Measurements from ENCODE around the gene ROBO2.

The ROBO2 gene

DNA sequence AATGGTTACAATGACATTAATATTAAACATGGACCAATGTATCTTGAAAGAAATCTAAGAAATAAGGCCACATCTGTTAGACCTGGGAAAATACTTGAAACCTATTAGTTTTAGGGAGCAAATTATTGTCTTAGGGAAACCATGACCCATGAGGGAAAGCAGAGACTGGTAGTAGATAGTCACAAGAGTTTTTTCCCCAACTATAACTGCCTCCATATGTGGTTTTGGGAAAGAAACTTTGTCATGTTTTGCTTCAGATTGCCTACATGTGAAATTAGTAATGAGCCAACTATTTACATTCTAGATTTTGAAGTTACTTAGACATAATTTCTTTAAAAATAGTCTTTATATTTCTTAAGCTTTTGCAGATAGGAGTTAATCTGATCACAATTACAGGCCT, 474.9 kb downstream of the ROBO2 start:
- H3K4me3 ChIP-seq (ENCODE audit: low read depth, low read length), result no peak overlapping the region
- DNase-seq (ENCODE audit: low read depth), result no peak

DNA sequence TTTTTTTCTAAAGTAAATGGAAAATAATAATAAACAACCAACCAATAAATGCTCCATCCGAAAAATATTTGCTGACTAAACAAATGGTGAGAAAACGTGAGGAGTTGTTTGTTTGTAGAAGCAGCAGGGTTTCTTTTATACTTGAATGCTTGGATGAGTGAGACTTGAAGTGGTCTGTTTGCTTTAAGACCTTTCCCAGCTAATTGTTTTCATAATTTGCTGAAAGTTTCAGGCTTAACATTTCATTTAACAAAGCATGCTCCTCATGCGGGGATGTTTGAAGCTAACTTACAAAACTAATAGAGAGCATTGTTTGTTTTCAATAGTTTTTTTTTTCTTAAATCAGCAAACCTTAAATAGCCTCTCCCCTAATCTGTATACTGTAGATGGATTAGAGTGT, 484.6 kb downstream of the ROBO2 start:
- no peak overlapping the region for H3K4me3 ChIP-seq (ENCODE audit: low read depth, low read length)
- DNase-seq (ENCODE audit: low read depth), result no peak

DNA sequence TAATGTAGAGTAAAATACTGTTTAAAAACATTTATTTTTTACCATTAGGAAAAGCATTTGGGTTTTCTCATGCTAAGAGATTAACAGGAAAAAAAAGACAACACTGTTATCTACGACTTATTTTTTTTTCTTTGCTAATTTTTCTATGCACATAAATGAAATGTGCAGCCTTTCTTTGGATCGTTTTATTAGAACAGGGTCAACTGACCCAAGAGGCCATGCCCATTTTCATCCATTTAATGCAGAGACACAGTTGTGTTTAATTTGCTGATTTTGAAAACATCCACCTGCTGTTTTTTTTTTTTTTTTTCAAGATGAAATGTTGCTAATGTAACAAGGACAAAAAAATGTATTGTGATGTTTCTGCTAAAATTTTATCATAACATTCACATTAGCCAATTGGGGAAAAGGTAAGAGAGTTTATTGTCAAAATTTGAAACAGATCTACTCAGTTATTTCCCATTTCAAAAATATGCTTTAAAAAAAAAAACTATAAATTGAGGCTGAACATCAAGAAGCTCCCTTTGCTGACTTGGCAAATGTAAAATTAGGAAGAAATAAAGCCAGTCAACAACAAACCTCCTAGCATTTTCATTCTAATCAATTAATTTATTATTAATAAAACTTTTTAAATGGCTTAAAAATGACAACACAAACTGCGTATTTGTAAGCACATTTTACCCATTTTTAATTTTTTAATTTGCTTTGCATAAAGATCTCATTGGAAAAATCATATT, 485.2 kb downstream of the ROBO2 start:
- DNase-seq (ENCODE audit: low read depth), result no peak
- no peak overlapping the region for H3K4me3 ChIP-seq (ENCODE audit: low read depth, low read length)

DNA sequence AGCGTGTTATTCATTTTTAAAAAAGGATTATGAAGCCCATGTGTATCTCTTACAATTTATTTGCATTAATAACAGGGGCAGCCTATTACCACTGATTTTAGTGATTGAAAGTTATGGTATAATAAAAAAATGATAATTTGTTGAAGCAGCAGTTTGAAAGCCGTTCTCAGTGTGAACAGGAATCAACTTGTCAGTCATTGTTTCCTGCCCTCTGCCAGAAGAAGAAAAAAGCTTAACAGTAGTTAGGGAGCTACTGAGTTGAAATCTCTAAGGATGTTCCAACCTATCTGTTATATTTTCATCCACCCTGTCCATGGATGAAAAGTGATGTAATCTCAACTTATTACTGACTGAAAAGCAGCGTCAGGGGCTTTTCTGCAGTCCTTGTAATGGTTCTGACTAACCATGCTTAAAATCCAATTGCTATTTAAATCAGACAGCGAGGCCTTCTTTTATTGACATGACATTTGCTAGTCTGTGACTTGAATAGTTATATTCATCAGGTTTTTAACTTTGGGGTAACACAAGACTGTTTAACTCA, 486.7 kb downstream of the ROBO2 start:
- H3K4me3 ChIP-seq (ENCODE audit: low read depth, low read length), result no peak overlapping the region
- no peak for DNase-seq (ENCODE audit: low read depth)

DNA sequence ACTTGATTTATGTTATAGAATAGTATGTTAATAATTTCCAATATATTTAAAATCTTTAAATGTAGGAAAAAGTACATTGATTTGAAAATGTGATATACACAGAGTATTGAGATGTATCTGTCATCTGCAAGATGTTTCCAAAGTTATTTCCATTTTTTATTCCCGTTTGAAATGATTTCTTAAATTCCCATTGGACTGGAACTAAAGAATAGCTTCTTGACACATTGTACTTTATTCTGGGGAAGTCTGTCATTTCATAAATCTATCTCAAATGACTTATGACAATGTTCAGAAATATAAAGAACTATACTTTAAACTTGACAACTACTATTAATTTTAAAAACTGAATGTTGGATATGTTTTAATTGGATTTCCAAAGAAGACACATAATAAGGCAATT, 489.6 kb downstream of the ROBO2 start:
- no peak for DNase-seq (ENCODE audit: low read depth)

DNA sequence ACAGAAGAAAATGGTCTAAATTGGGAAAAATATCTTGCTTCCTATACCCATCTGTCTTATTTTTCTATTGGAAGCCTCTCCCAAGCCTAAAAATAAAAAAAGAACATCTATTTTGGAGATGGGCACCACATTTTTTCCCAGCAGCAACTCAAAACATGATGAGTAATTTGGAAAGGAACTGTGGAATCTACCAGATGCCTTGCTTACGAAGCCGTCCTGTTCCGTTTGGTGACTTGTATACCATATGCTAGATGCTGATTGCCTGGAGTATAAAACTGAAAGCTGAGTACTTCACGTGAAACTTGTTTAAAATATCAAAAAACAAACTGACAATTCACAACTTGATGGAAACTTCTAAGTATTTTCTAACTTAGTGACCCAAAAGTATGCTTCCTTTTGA, 491.0 kb downstream of the ROBO2 start:
- DNase-seq (ENCODE audit: low read depth), result no peak
- no peak overlapping the region for H3K4me3 ChIP-seq (ENCODE audit: low read depth, low read length)

More for the DNA sequence above, 489.6 kb downstream of the ROBO2 start:
- no peak overlapping the region for H3K4me3 ChIP-seq (ENCODE audit: low read depth, low read length)

DNA sequence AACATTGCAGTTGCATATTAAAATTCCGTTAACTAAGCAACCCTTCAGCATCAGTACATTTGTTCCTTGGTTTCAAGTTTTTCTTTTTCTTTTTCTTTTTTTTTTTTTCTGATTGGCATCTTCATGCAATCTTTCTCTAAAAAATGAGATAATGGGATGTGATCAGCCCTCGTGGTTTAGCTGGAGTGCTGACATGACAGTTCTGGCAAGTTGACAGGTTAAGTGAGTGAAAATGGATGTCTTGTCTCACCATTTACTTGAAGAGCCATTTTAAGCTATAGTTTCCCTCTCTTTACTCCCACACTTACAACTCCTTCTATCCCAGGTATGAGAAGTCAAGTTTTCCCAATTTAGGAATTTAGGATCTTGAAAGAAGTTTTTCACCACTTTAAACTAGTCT, 495.2 kb downstream of the ROBO2 start:
- H3K4me3 ChIP-seq (ENCODE audit: low read depth, low read length), result no peak overlapping the region
- DNase-seq (ENCODE audit: low read depth), result no peak

DNA sequence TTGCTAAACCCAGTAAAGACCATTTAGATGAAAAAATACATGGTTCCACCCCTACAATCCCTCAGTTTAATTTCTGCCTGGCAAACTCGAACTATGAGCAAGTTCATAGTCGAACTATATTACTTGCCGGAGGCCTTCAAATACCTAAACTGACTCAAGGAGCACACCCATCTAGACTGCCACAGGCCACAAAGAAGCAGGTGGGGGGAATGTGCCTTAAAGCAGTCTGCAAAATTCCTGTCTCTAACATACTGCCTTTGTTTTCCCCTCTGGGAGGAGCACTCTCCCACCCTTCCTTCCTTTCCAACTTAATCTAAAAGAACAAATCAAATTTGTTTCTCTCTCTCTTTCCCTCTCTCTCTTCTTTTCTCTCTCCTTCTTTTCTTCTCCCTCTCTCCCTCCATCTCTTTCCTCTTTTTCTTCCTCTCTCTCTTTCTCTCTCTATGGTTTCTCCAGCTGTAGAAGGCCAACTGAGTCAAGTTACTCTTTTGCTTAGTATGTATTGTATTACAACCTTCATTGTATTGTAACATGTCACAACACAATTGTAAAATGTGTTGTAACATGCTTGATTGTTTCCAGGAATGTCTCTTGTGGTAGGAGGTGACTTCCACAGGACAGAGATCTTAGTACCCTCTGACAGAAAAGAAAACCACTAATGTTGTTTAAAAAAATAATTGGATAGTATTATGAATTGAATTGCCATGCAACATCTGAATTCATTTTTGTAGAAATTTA, 496.3 kb downstream of the ROBO2 start:
- DNase-seq (ENCODE audit: low read depth), result no peak

DNA sequence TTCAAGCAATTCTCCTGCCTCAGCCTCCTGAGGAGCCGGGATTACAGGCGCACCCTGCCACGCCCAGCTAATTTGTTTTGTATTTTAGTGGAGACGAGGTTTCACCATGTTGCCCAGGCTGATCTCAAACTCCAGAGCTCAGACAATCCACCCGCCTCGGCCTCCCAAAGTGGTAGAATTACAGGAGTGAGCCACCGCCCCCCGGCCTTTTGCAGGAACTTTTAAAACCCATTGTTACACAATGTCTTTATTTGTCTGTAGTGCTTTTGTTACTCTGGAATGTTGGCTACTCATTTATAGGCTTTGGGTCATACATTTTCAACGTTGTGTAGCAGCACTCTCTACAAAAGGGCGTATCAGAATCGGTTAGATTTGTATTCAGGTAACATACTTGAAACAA, 499.1 kb downstream of the ROBO2 start:
- no peak for DNase-seq (ENCODE audit: low read depth)
- no peak overlapping the region for H3K4me3 ChIP-seq (ENCODE audit: low read depth, low read length)

More for the DNA sequence above, 496.3 kb downstream of the ROBO2 start:
- H3K4me3 ChIP-seq (ENCODE audit: low read depth, low read length), result no peak overlapping the region

DNA sequence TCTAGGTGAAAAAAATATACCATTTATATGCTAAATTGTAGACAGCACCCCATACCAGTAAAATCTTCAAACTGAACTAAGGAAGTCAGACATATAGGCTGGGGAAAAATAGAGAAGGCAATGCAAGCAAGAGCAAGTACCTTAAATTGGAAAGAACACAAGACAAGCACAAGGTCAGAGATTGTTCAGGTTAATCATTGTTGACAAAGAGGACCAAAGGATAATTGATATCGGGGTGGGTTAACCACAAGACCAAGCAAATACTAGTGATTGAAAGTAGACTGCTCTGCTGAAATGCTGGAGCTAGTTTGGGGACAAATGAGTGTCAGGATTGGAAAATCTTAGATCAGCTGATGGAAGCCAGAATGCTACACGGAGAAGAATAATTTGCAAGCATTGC, 499.8 kb downstream of the ROBO2 start:
- no peak overlapping the region for H3K4me3 ChIP-seq (ENCODE audit: low read depth, low read length)
- no peak for DNase-seq (ENCODE audit: low read depth)

DNA sequence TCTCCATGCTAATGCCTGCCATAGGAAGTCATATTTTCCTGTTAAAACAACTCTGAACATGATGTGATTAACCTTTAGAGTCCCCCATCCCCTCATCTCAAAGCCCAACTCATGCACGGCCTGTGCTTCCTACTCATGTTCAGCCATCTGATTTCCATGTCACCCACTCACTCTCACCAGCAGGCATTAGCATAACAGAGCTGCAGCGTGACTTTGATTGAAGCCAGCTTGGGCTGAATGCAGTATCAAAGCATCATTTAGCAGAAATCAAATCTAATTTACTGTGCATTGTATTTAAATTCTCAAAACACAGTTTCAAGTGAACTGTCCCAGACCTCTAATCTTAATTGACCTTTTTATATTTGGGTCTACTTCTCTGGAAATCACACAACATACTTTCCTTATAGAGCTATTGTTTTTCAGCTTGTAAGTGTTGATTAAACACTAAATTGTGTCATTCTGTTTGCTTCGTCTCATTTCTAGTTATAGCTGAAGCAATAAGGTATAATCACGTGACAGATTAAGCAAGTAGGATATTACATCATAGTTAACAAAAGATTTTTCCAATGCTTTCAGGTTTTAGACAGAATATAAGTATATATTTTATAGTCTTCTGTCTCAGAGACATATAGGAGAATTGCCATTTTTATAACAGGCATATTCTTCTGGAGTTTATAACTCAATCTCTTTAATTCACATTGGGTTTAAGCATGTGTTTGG, 501.5 kb downstream of the ROBO2 start:
- no peak for DNase-seq (ENCODE audit: low read depth)

DNA sequence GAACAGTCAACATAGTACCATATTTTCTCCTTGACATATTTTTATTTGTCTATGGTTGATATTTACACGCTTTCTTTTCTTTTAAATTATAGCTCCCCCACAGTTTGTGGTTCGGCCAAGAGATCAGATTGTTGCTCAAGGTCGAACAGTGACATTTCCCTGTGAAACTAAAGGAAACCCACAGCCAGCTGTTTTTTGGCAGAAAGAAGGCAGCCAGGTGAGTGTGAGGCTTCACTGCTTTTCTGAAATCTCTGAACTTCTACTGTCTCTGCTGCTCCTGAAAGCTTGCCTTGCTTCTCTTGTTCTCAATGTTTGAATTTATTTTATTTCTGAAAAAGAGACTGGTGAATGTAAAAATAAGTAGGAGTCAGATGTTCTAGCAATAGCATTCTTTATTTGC, 506.3 kb downstream of the ROBO2 start:
- DNase-seq (ENCODE audit: low read depth), result no peak
- H3K4me3 ChIP-seq (ENCODE audit: low read depth, low read length), result no peak overlapping the region

More for the DNA sequence above, 501.5 kb downstream of the ROBO2 start:
- H3K4me3 ChIP-seq (ENCODE audit: low read depth, low read length), result no peak overlapping the region

DNA sequence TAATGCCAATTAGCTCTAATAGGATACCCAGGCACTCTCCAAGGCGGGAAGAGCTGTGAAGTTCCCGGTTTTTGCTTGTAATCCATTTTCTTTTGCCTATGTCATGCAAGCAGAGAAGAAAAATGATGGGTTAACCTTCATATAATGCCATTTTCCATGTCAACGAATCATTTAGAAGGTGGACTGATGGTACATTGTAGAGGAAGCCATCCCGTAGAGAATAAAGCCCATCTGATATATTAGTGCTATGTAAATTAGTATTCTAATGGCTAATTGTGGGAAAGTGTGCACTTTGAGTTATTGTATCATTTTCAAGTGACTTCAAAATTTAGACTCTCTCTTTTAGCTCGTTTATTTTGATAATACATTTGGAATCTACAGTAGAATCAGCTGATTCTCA, 509.1 kb downstream of the ROBO2 start:
- no peak overlapping the region for H3K4me3 ChIP-seq (ENCODE audit: low read depth, low read length)
- DNase-seq (ENCODE audit: low read depth), result no peak

DNA sequence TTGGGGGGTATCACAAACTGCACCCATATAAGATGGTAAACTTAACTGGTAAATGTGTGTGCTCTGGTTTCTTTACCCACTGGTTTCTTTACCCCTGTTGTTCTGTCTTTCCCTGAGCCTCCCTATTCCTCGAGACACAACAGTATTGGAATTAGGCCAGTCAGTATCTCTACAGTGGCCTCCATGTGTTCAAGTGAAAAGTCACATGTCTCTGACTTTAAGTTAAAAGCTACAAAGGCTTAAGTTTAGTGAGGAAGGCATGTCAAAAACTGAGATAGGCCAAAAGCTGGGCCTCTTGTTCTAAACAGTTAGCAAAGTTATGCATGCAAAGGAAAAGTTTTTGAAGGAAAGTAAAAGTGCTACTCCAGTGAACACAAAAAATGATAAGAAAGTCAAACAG, 513.3 kb downstream of the ROBO2 start:
- DNase-seq (ENCODE audit: low read depth), result no peak
- no peak overlapping the region for H3K4me3 ChIP-seq (ENCODE audit: low read depth, low read length)

DNA sequence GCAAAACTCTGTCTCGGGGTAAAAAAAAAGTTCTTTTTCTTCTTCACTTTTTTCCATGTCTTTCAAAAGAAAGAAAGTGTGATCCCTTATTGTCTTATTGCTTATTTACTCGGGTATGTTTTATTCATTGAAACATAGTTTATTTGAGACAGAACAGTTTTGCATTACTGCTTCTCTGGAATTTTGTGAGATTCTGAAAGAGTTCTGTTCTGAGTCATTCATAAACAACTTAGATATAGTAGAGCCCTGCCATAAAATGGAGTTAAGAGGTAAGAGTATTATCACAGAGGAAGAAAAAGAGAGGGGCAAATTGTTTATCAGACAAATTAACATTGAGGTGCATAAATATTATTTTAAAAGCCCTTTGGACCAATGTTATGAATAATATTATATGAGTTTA, 522.2 kb downstream of the ROBO2 start:
- no peak for DNase-seq (ENCODE audit: low read depth)
- no peak overlapping the region for H3K4me3 ChIP-seq (ENCODE audit: low read depth, low read length)

DNA sequence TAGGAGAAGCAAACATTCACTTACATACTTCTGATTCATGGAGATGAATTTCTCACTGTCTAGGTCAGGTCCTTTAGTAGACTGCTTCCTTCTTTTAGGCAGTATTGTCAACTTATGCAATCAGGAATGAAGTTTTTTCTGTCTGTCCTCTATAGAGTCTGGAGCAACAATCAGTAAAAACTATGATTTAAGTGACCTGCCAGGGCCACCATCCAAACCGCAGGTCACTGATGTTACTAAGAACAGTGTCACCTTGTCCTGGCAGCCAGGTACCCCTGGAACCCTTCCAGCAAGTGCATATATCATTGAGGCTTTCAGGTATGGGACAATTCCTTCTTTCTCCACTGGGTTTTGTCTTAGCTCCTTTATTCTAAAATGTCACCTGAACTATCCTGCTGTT, 523.1 kb downstream of the ROBO2 start:
- no peak overlapping the region for H3K4me3 ChIP-seq (ENCODE audit: low read depth, low read length)
- DNase-seq (ENCODE audit: low read depth), result no peak

DNA sequence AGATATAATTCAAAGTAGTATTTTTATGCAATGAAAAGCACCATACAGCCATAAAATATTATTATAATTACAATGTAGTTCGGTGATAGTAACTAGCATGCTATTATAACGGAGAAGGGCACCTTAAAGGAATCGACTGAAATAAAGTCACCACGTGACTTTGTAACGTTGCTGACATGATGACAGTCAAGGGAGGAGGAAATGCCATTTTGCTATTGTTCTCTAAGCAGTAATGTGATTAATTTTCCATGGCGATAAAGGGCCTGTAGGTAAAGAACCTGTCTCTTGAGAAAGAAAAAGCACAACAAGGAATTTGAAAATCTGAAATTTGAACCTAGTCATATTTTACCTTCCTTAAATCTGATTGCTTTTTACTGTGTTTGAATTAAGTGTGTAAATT, 526.2 kb downstream of the ROBO2 start:
- DNase-seq (ENCODE audit: low read depth), result no peak
- no peak overlapping the region for H3K4me3 ChIP-seq (ENCODE audit: low read depth, low read length)

DNA sequence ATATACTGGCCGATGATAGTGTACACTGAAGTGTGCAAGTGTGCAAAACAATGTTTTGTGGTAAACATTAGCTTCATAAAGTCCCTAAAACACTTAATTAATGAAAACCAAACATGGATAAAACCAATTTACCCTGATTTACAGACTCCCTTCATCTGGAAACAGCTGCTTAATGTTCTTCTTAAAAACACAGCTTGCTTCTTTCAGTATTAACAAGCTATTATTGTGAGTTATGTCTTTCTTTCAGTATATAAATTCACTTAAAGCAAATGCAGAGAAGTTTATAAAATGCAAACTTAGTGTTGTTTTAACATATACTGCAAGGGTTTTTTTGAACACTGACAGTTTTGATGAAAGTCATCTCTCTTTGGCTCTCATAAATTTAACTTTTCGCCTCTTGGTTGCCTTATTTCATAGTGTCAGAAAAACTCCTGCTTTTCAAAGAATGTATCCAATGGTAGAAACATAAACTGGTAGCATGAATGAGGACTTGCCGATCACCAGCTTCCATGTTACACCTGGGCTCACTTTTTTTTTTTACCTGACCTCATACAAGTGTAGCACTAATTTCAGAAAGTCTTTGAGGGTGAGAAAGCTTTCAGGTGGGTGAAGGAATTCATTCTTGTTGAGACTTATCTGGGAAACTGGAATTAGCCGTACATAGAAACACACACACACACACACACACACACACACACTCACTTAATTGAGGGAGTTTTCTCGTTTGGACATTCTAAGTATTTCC, 532.2 kb downstream of the ROBO2 start:
- H3K4me3 ChIP-seq (ENCODE audit: low read depth, low read length), result no peak overlapping the region
- DNase-seq (ENCODE audit: low read depth), result no peak

DNA sequence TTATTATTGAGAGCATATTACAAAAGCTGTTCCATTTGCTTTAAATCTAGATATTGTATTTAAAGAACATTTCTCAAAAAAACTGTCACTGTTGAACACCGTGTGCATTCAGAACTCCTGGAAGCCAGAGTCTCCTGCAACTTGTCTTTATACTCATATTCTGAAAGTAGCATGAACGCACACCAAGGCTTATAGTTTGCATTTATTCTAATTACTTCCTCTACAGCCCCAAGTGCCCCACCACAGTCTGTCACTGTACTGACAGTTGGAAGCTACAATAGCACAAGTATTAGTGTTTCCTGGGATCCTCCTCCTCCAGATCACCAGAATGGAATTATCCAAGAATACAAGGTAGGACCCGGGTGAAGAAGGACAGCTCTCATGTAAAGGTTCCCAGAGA, 537.4 kb downstream of the ROBO2 start:
- DNase-seq (ENCODE audit: low read depth), result no peak
- no peak overlapping the region for H3K4me3 ChIP-seq (ENCODE audit: low read depth, low read length)

DNA sequence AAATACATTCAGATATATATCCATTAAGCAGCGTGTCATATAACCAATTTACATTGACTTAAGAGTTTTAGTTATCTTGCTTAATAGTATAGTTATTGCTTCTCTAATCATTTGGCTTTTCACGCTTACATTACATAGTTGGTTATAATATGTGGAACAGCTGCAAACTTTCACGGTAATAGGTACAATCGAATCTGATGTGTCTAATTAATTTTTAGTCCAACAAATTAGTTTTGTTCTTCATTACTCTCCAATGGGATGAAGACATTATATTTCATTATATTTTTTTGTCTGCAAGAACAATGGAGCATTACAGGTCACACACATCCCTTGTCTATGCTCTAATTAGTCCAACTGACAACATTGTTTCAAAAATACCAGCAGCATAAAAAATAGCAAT, 546.3 kb downstream of the ROBO2 start:
- H3K4me3 ChIP-seq (ENCODE audit: low read depth, low read length), result no peak overlapping the region
- no peak for DNase-seq (ENCODE audit: low read depth)

Measured in skeletal muscle cell (primary cell).